Kidney epithelial cell (primary cell): Measurements from ENCODE around the gene NIM1K. TPM values are rescaled to one million over a fixed set of nuclear protein-coding genes. Genes with fewer than 3 reads are reported as not detected.

Experiments
- DNase-seq: peaks from one replicate; pipeline ENCODE4 v3.0.0-alpha.2; 2010; ENCODE audit warnings: low read depth
- H3K27me3 ChIP-seq: 2 replicates; pipeline ENCODE4 v1.6.0; 2011; ENCODE audit warnings: low read length; ENCODE audit not compliant: control insufficient read depth, insufficient read depth
- H3K36me3 ChIP-seq: 2 replicates; pipeline ENCODE4 v1.5.1; 2011; ENCODE audit warnings: low read length; ENCODE audit not compliant: control insufficient read depth, insufficient read depth
- H3K4me3 ChIP-seq: 2 replicates; pipeline ENCODE4 v1.5.1; 2011; ENCODE audit warnings: low read depth, mild to moderate bottlenecking, control low read depth, low read length
- CTCF ChIP-seq: IDR thresholded peaks from 2 replicates; pipeline ENCODE4 v1.5.1; 2011; ENCODE audit warnings: mild to moderate bottlenecking, moderate library complexity, low read length, control low read depth, inconsistent platforms; ENCODE audit not compliant: insufficient read depth, poor library complexity, severe bottlenecking
- total RNA-seq: library from RNA; depleted of rRNA; stranded (reverse); fragments of >200 nt; gene quantifications from 2 replicates; pipeline ENCODE4 v1.2.3, GENCODE V29; 2015

Gene NIM1K
- total RNA-seq, 1 donor from 2014 or later, result 0.21 TPM

GRCh38 chr5:43225649-43226245 is 33.7 kb downstream of the NIM1K start:
- Histone ChIP-seq H3K4me3 (no peak overlapping the region), H3K36me3 (no peaks in the 10 kb centered on the region), H3K27me3 (no peaks in the 10 kb centered on the region)
- TF ChIP-seq CTCF, result no peak
- DNase-seq, result no peak

- no peaks in the 10 kb centered on the region for H3K36me3 ChIP-seq
- no peaks in the 10 kb centered on the region for H3K27me3 ChIP-seq
- no peak overlapping the region for H3K4me3 ChIP-seq
- DNase-seq, result no peak
- TF ChIP-seq CTCF, result peak; percentile 42
Measured at GRCh38 chr5:43227655-43228054, 35.6 kb downstream of the NIM1K start.

- Histone ChIP-seq H3K27me3 (no peaks in the 10 kb centered on the region), H3K36me3 (no peaks in the 10 kb centered on the region), H3K4me3 (no peak overlapping the region)
- TF ChIP-seq CTCF, result no peak
- no peak for DNase-seq
Measured at GRCh38 chr5:43230707-43231106, 38.7 kb downstream of the NIM1K start.

- no peaks in the 10 kb centered on the region for H3K27me3 ChIP-seq
- H3K36me3 ChIP-seq, result no peaks in the 10 kb centered on the region
- no peak for DNase-seq
- TF ChIP-seq CTCF, result peak; percentile 20
- H3K4me3 ChIP-seq, result no peak overlapping the region
Measured at GRCh38 chr5:43231977-43232376, 40.0 kb downstream of the NIM1K start.

- Histone ChIP-seq H3K4me3 (no peak overlapping the region), H3K36me3 (no peaks in the 10 kb centered on the region), H3K27me3 (no peaks in the 10 kb centered on the region)
- TF ChIP-seq CTCF, result no peak
- no peak for DNase-seq
Measured at GRCh38 chr5:43232943-43233833, 41.2 kb downstream of the NIM1K start.
